Measurements from ENCODE around the gene CNGB1. TPM values are rescaled to one million over a fixed set of nuclear protein-coding genes. Genes with fewer than 3 reads are reported as not detected.

Gene CNGB1
- total and polyA plus RNA-seq, 2 of the 13 experiments (the other 11 are each of a cell fraction or from before 2014, with no cell fraction given) = 0.02 to 0.15 TPM

DNA sequence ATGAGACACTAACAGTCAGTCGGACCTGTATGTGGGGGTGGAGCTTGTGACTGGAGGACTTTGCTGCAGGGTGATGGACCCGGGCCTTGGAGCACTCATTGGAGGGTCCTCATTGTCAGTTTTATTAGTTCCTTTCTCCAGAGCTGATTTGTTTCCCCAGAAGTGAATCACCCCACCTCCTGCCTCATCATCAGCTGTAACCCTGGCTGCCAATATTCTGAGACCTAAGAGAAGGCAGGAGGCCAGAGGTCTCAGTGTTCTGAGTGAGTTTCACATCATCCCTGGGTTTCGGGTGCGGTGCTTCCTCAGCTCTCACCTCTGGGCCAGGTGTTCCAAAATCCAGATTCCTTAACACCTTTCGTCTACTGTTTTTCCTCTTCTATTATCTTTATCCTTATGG, 118.7 kb downstream of the CNGB1 start:
- H4K20me1 ChIP-seq (ENCODE audit: insufficient read depth, low read length) = no peaks in the 10 kb centered on the region
- H3K36me3 ChIP-seq (replicated peaks in 1 of 2; ENCODE audit: control insufficient read depth in 1 of 2, insufficient read depth in 2 of 2, low read length in 2 of 2) = no peaks in the 10 kb centered on the region
- POLR2A ChIA-PET = no interaction called here
- 85% methylated on average over 5 of the region's 5 CpGs for WGBS (ENCODE audit: low lambda C conversion rate)
- in situ Hi-C loops (cut with HindIII; ENCODE audit: extremely low pct_ligation_motif_present, low pct_unique_long_range_greater_than_20kb) (no loop called here), intact Hi-C loops (cut with micrococcal nuclease; ENCODE audit: unreplicated experiment) (no loop called here)
- no peak overlapping the region for H3K4me3 ChIP-seq (replicated peaks in 1 of 3; ENCODE audit: insufficient read depth in 1 of 3, low read depth in 2 of 3, low read length in 3 of 3)
- no peaks in the 10 kb centered on the region for H3K9me3 ChIP-seq (ENCODE audit: low read length)
- no peaks in the 10 kb centered on the region for H3K4me1 ChIP-seq (ENCODE audit: insufficient read depth, low read length)
- TSS peak; percentile 35 for BruUV-seq (replicated peaks)
- H3K4me2 ChIP-seq (ENCODE audit: low read depth, low read length) = no peak overlapping the region
- DNase-seq (ENCODE audit: low spot score) (no peak), FAIRE-seq (no peak), ATAC-seq (no peak)
- TF ChIP-seq, protein P1, sequence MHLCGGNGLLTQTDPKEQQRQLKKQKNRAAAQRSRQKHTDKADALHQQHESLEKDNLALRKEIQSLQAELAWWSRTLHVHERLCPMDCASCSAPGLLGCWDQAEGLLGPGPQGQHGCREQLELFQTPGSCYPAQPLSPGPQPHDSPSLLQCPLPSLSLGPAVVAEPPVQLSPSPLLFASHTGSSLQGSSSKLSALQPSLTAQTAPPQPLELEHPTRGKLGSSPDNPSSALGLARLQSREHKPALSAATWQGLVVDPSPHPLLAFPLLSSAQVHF (CRISPR knock-in tag; IDR thresholded peaks at IDR 0.05) = no peak
- TF ChIP-seq MTF2 (CRISPR knock-in tag; IDR thresholded peaks at IDR 0.05; ENCODE audit: borderline replicate concordance) (no peak), ZNF503 (CRISPR knock-in tag; IDR thresholded peaks at IDR 0.05) (no peak), ZFP90 (CRISPR knock-in tag; IDR thresholded peaks at IDR 0.05; ENCODE audit: borderline replicate concordance) (no peak), ZFP36L1 (CRISPR knock-in tag; IDR thresholded peaks at IDR 0.05) (no peak), BCL6 (CRISPR knock-in tag; IDR thresholded peaks at IDR 0.05) (no peak), ZNF737 (CRISPR knock-in tag; IDR thresholded peaks at IDR 0.05; ENCODE audit: borderline replicate concordance) (no peak)
- no peak overlapping the region for H3K27ac ChIP-seq (ENCODE audit: extremely low read length, insufficient read depth, low read length)
- no peaks in the 10 kb centered on the region for H3K79me2 ChIP-seq (ENCODE audit: insufficient read depth, low read length)
- H3K27me3 ChIP-seq (ENCODE audit: control insufficient read depth in 1 of 2, insufficient read depth in 2 of 2, low read length in 2 of 2) = no peaks in the 10 kb centered on the region
- no peak overlapping the region for H2AFZ ChIP-seq (ENCODE audit: low read length)
- CTCF ChIA-PET (ENCODE audit: low intra/inter-chr PET ratio, low total read pairs) = no interaction called here
- H3K9ac ChIP-seq (ENCODE audit: insufficient read depth, low read depth, low read length) = no peak overlapping the region

Measured in HepG2 (cell line).